ENCODE measurements around the gene UPP2.

DNA sequence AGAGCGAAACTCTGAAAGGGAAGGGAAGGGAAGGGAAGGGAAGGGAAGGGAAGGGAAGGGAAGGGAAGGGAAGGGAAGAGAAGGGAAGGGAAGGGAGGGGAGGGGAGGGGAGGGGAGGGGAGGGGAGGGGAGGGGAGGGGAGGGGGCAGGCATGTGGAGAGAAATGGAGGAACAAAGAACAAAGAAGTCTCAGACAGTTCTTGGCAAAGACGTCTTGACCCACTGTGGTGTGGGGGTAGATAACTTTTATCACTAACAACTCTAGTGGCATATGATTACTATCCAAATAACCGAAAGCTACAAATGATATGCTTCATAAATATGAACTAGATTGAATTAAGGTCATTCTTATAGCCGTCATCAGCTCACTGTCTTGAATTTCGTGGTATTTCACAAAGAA lies 3.2 kb downstream of the UPP2 start:
- TF ChIP-seq, protein P1, sequence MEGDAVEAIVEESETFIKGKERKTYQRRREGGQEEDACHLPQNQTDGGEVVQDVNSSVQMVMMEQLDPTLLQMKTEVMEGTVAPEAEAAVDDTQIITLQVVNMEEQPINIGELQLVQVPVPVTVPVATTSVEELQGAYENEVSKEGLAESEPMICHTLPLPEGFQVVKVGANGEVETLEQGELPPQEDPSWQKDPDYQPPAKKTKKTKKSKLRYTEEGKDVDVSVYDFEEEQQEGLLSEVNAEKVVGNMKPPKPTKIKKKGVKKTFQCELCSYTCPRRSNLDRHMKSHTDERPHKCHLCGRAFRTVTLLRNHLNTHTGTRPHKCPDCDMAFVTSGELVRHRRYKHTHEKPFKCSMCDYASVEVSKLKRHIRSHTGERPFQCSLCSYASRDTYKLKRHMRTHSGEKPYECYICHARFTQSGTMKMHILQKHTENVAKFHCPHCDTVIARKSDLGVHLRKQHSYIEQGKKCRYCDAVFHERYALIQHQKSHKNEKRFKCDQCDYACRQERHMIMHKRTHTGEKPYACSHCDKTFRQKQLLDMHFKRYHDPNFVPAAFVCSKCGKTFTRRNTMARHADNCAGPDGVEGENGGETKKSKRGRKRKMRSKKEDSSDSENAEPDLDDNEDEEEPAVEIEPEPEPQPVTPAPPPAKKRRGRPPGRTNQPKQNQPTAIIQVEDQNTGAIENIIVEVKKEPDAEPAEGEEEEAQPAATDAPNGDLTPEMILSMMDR (IDR thresholded peaks at IDR 0.05 in 8 of 11, conservative IDR thresholded peaks at IDR 0.05 in 3 of 11): no peak
- no peak for TF ChIP-seq POLR2A (IDR thresholded peaks at IDR 0.05)
- no peak for TF ChIP-seq POLR2AphosphoS5 (IDR thresholded peaks at IDR 0.05)

Measured in spleen (tissue), 7 donors.